DOHH2 (cell line): Measurements from ENCODE around the gene TLK1.
"Not testable (repeated sequence)": the region's sequence is repeated elsewhere in the genome, so short reads cannot be mapped to it uniquely, and the experiment has no call there.

ENCODE experiments used
- H3F3A ChIP-seq: fragments of 200-600 bp; sonication (generic), shearing (Covaris generic); 2 replicates; pipeline ENCODE4 v1.6.0; 2016; ENCODE audit warnings: antibody characterized with exemption, mild to moderate bottlenecking; ENCODE audit not compliant: control insufficient read depth, insufficient read depth
- H3K27ac ChIP-seq: fragments of 200-600 bp; sonication (generic); 2 replicates; pipeline ENCODE4 v1.5.1; 2014; ENCODE audit warnings: low read depth, mild to moderate bottlenecking, low read length, moderate library complexity
- H3K27me3 ChIP-seq: fragments of 200-600 bp; sonication (generic); 2 replicates; pipeline ENCODE4 v1.6.1; 2014; ENCODE audit warnings: mild to moderate bottlenecking, low read length, mixed read lengths; ENCODE audit not compliant: control insufficient read depth
- H3K36me3 ChIP-seq: fragments of 200-600 bp; sonication (generic); 2 replicates; pipeline ENCODE4 v1.6.1; 2014; ENCODE audit warnings: mild to moderate bottlenecking, low read length, moderate library complexity, mixed read lengths; ENCODE audit not compliant: control insufficient read depth
- H3K4me1 ChIP-seq: fragments of 200-600 bp; sonication (generic); 2 replicates; pipeline ENCODE4 v1.6.1; 2014; ENCODE audit warnings: mild to moderate bottlenecking, low read length, mixed read lengths; ENCODE audit not compliant: control insufficient read depth
- H3K4me2 ChIP-seq: fragments of 200-600 bp; sonication (generic); 2 replicates; pipeline ENCODE4 v1.6.0; 2014; ENCODE audit warnings: mild to moderate bottlenecking, low read length, moderate library complexity
- H3K4me3 ChIP-seq: fragments of 200-600 bp; sonication (generic); 2 replicates; pipeline ENCODE4 v1.5.1; 2014; ENCODE audit warnings: mild to moderate bottlenecking, low read length, mixed read lengths
- H3K79me2 ChIP-seq: fragments of 200-600 bp; sonication (generic); 2 replicates; pipeline ENCODE4 v1.6.1; 2014; ENCODE audit warnings: mild to moderate bottlenecking, low read length, mixed read lengths; ENCODE audit not compliant: control insufficient read depth
- H3K9me2 ChIP-seq: fragments of 200-600 bp; sonication (generic); replicated peaks from 2 replicates; pipeline ENCODE4 v1.6.1; 2014; ENCODE audit warnings: mild to moderate bottlenecking, low read length, mixed read lengths; ENCODE audit not compliant: control insufficient read depth
- H3K9me3 ChIP-seq: fragments of 200-600 bp; sonication (generic); 2 replicates; pipeline ENCODE4 v1.6.1; 2014; ENCODE audit warnings: antibody characterized with exemption, low read length, mixed read lengths; ENCODE audit not compliant: control insufficient read depth, insufficient read depth
- H4K20me1 ChIP-seq: fragments of 200-600 bp; sonication (generic); 2 replicates; pipeline ENCODE4 v1.6.0; 2014; ENCODE audit warnings: low read depth, mild to moderate bottlenecking, antibody characterized with exemption, low read length, moderate library complexity; ENCODE audit not compliant: control insufficient read depth, insufficient read depth
- EZH2phosphoT487 ChIP-seq: fragments of 200-600 bp; sonication (generic); IDR thresholded peaks from 2 replicates; pipeline ENCODE4 v1.6.1; 2017; ENCODE audit warnings: borderline replicate concordance, mild to moderate bottlenecking, antibody characterized with exemption, low read length, moderate library complexity, mixed read lengths
- TF ChIP-seq, protein P1 (sequence below): fragments of 200-600 bp; sonication (generic); IDR thresholded peaks from one replicate; pipeline ENCODE4 v1.5.1; 2014; ENCODE audit warnings: antibody characterized with exemption, mild to moderate bottlenecking, low read depth, low read length; ENCODE audit not compliant: poor library complexity, severe bottlenecking

TLK1 gene

DNA sequence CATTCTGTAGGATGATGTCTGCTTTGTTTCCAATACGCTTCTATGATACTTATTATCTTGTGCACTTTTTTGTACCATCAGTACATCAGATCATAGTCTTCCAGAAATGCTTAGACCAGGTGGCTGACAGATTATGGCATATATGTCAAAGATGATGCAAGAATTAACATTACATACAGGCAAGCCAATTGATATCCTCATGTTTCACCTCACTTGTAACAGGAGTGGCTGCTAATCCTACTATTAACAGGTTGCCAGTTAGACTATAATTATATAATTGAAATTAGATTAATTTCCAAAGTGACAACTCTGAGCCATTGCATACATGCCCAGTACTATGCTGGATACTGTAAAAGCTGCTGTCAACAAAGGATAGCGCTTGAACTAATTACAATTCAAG is 77.2 kb downstream of the TLK1 start:
- TF ChIP-seq EZH2phosphoT487: no peak
- TF ChIP-seq, protein P1, sequence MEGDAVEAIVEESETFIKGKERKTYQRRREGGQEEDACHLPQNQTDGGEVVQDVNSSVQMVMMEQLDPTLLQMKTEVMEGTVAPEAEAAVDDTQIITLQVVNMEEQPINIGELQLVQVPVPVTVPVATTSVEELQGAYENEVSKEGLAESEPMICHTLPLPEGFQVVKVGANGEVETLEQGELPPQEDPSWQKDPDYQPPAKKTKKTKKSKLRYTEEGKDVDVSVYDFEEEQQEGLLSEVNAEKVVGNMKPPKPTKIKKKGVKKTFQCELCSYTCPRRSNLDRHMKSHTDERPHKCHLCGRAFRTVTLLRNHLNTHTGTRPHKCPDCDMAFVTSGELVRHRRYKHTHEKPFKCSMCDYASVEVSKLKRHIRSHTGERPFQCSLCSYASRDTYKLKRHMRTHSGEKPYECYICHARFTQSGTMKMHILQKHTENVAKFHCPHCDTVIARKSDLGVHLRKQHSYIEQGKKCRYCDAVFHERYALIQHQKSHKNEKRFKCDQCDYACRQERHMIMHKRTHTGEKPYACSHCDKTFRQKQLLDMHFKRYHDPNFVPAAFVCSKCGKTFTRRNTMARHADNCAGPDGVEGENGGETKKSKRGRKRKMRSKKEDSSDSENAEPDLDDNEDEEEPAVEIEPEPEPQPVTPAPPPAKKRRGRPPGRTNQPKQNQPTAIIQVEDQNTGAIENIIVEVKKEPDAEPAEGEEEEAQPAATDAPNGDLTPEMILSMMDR: no peak
- no peak overlapping the region for H3K4me2 ChIP-seq
- no peak overlapping the region for H3K27ac ChIP-seq
- peaks cover 54% of the 10 kb centered on the region for H3K79me2 ChIP-seq
- 0 out of 2 replicates have a peak, but pooled peaks cover 7% of the 10 kb centered on the region for H4K20me1 ChIP-seq
- H3F3A ChIP-seq: no peaks in the 10 kb centered on the region
- no peak overlapping the region for H3K4me3 ChIP-seq
- H3K27me3 ChIP-seq: no peaks in the 10 kb centered on the region
- H3K36me3 ChIP-seq: peaks cover 19% of the 10 kb centered on the region
- no peaks in the 10 kb centered on the region for H3K9me3 ChIP-seq
- peaks cover 6% of the 10 kb centered on the region for H3K4me1 ChIP-seq
- H3K9me2 ChIP-seq: no peaks in the 10 kb centered on the region

DNA sequence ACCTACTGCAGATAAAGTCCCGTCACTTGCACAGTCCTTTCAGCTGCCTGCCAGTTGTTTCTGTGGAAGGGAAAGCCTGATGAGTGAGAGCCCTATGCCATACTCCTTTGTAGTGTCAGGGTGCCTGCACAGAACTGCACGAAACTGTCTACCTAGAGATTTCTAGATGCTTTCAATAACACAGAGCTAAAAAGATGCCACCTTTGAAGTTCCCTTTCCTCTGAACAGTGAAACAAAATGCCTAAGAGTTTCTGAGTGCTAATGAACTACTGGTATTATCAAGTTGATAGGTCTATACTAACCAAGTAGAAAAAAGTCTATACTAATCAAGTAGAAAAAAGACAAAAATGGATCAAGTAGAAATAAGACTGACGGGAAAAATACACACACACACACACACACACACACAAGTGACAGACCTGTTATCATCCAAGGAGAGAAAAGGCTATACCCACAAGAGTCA is 79.0 kb downstream of the TLK1 start:
- peaks cover 27% of the 10 kb centered on the region for H3K36me3 ChIP-seq
- no peak overlapping the region for H3K4me3 ChIP-seq
- no peak for TF ChIP-seq EZH2phosphoT487
- TF ChIP-seq, protein P1: no peak
- peaks cover 2% of the 10 kb centered on the region for H3K4me1 ChIP-seq
- H3K27me3 ChIP-seq: no peaks in the 10 kb centered on the region
- no peak overlapping the region for H3K4me2 ChIP-seq
- no peaks in the 10 kb centered on the region for H3K9me2 ChIP-seq
- no peaks in the 10 kb centered on the region for H3F3A ChIP-seq
- no peaks in the 10 kb centered on the region for H3K9me3 ChIP-seq
- 0 out of 2 replicates have a peak, but pooled peaks cover 6% of the 10 kb centered on the region for H4K20me1 ChIP-seq
- H3K79me2 ChIP-seq: peaks cover 40% of the 10 kb centered on the region
- H3K27ac ChIP-seq: no peak overlapping the region

DNA sequence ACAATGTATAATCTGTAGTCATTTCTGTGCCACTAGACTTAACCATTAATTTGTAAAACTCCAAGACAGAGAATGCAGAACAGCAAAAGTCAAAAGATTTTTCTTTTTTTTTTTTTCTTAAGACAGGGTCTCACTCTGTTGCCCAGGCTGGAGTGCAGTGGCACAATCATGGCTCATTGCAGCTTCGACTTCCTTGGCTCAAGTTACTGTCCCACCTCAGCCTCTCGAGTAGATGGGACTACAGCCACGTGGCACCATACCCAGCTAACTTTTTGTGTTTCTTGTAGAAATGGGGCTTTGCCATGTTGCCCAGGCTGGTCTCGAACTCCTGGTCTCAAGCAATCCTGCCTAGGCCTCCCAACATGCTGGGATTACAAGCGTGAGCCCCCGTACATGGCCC is 80.1 kb downstream of the TLK1 start:
- H3K27me3 ChIP-seq: no peaks in the 10 kb centered on the region
- peaks cover 33% of the 10 kb centered on the region for H3K36me3 ChIP-seq
- H3K4me1 ChIP-seq: no peaks in the 10 kb centered on the region
- peaks cover 29% of the 10 kb centered on the region for H3K79me2 ChIP-seq
- no peaks in the 10 kb centered on the region for H3K9me2 ChIP-seq
- H3F3A ChIP-seq: no peaks in the 10 kb centered on the region
- H4K20me1 ChIP-seq: 0 out of 2 replicates have a peak, but pooled peaks cover 3% of the 10 kb centered on the region
- H3K4me2 ChIP-seq: no peak overlapping the region
- no peak for TF ChIP-seq EZH2phosphoT487
- TF ChIP-seq, protein P1: no peak
- no peak overlapping the region for H3K27ac ChIP-seq
- H3K9me3 ChIP-seq: no peaks in the 10 kb centered on the region
- H3K4me3 ChIP-seq: no peak overlapping the region

GRCh38 chr2:171076422-171076821 is 84.3 kb downstream of the TLK1 start:
- not testable (repeated sequence) for H3K4me1 ChIP-seq, H3K27ac ChIP-seq, H3K9me2 ChIP-seq, H3K27me3 ChIP-seq, H3K79me2 ChIP-seq, H4K20me1 ChIP-seq, H3F3A ChIP-seq, H3K9me3 ChIP-seq, H3K4me2 ChIP-seq, H3K4me3 ChIP-seq
- peaks cover 32% of the 10 kb centered on the region for H3K36me3 ChIP-seq
